ENCODE measurements around the gene SPG11.
"Not testable (repeated sequence)": the region's sequence is repeated elsewhere in the genome, so short reads cannot be mapped to it uniquely, and the experiment has no call there.

SPG11 gene

GRCh38 chr15:44641651-44642050 is 21.8 kb downstream of the SPG11 start:
- no peak for DNase-seq
- no peaks in the 10 kb centered on the region for H3K9me3 ChIP-seq
- no peak overlapping the region for H3K4me3 ChIP-seq (ENCODE audit: low read depth, low read length)
- peaks cover 19% of the 10 kb centered on the region for H3K36me3 ChIP-seq
- no peaks in the 10 kb centered on the region for H3K27me3 ChIP-seq
- no peaks in the 10 kb centered on the region for H3K4me1 ChIP-seq
- TF ChIP-seq CTCF (IDR thresholded peaks at IDR 0.05; ENCODE audit: low read depth, low read length): no peak

- no peak overlapping the region for H3K4me3 ChIP-seq (ENCODE audit: low read depth, low read length)
- no peak for DNase-seq
- peaks cover 18% of the 10 kb centered on the region for H3K36me3 ChIP-seq
- H3K4me1 ChIP-seq: no peaks in the 10 kb centered on the region
- H3K9me3 ChIP-seq: no peaks in the 10 kb centered on the region
- H3K27me3 ChIP-seq: no peaks in the 10 kb centered on the region
- TF ChIP-seq CTCF (IDR thresholded peaks at IDR 0.05; ENCODE audit: low read depth, low read length): no peak
Observed at GRCh38 chr15:44636976-44637375, 26.5 kb downstream of the SPG11 start.

- H3K36me3 ChIP-seq: peaks cover 27% of the 10 kb centered on the region
- DNase-seq: no peak
- H3K4me1 ChIP-seq: no peaks in the 10 kb centered on the region
Observed at GRCh38 chr15:44633603-44634002, 29.9 kb downstream of the SPG11 start.

GRCh38 chr15:44625286-44625685 is 38.2 kb downstream of the SPG11 start:
- H3K9me3 ChIP-seq; H3K4me3 ChIP-seq (ENCODE audit: low read depth, low read length); H3K4me1 ChIP-seq; DNase-seq; H3K27me3 ChIP-seq: not testable (repeated sequence)
- peaks cover 46% of the 10 kb centered on the region for H3K36me3 ChIP-seq

More at GRCh38 chr15:44633603-44634002, 29.9 kb downstream of the SPG11 start:
- Histone ChIP-seq H3K9me3 (no peaks in the 10 kb centered on the region), H3K4me3 (ENCODE audit: low read depth, low read length) (no peak overlapping the region), H3K27me3 (no peaks in the 10 kb centered on the region)
- no peak for TF ChIP-seq CTCF (IDR thresholded peaks at IDR 0.05; ENCODE audit: low read depth, low read length)

- Histone ChIP-seq H3K9me3 (no peaks in the 10 kb centered on the region), H3K36me3 (peaks cover 38% of the 10 kb centered on the region), H3K4me3 (ENCODE audit: low read depth, low read length) (no peak overlapping the region), H3K27me3 (no peaks in the 10 kb centered on the region), H3K4me1 (no peaks in the 10 kb centered on the region)
- no peak for DNase-seq
- TF ChIP-seq CTCF (IDR thresholded peaks at IDR 0.05; ENCODE audit: low read depth, low read length): no peak
Observed at GRCh38 chr15:44623178-44623577, 40.3 kb downstream of the SPG11 start.

- Histone ChIP-seq H3K27me3 (no peaks in the 10 kb centered on the region), H3K4me1 (no peaks in the 10 kb centered on the region), H3K36me3 (peaks cover 33% of the 10 kb centered on the region), H3K4me3 (ENCODE audit: low read depth, low read length) (no peak overlapping the region), H3K9me3 (no peaks in the 10 kb centered on the region; the same call in 1 of the 2 replicates)
- no peak for TF ChIP-seq CTCF (IDR thresholded peaks at IDR 0.05; ENCODE audit: low read depth, low read length)
- no peak for DNase-seq
Observed at GRCh38 chr15:44620081-44620480, 43.4 kb downstream of the SPG11 start.

GRCh38 chr15:44616974-44617373 is 46.5 kb downstream of the SPG11 start:
- no peaks in the 10 kb centered on the region for H3K4me1 ChIP-seq
- no peak for DNase-seq
- no peak for TF ChIP-seq CTCF (IDR thresholded peaks at IDR 0.05; ENCODE audit: low read depth, low read length)
- H3K27me3 ChIP-seq: no peaks in the 10 kb centered on the region
- peaks cover 49% of the 10 kb centered on the region for H3K36me3 ChIP-seq
- no peak overlapping the region for H3K4me3 ChIP-seq (ENCODE audit: low read depth, low read length)
- H3K9me3 ChIP-seq: no peaks in the 10 kb centered on the region; the same call in 1 of the 2 replicates
